Endothelial cell of umbilical vein (primary cell): ENCODE results near the gene IL6R.

Experiments used
- CTCF ChIP-seq, 2 donors: IDR thresholded peaks; 1 replicate in 1 of 2; 2 replicates in 1 of 2; pipeline ENCODE4 v1.5.1; 2011; ENCODE audit warnings: low read length in 2 of 2, mild to moderate bottlenecking in 2 of 2, moderate library complexity in 2 of 2, control low read depth in 1 of 2, inconsistent platforms in 1 of 2, low read depth in 1 of 2; ENCODE audit not compliant: insufficient read depth in 1 of 2; ENCODE audit errors: extremely low read depth in 1 of 2
- GATA2 ChIP-seq: IDR thresholded peaks from 2 replicates; pipeline ENCODE4 v1.7.0; 2011; ENCODE audit warnings: low read depth, mild to moderate bottlenecking, moderate library complexity, mixed read lengths, low read length; ENCODE audit not compliant: insufficient read length, insufficient read depth
- POLR2AphosphoS5 ChIP-seq: IDR thresholded peaks from 2 replicates; pipeline ENCODE4 v1.6.1; 2012; ENCODE audit warnings: low read depth, mild to moderate bottlenecking, control low read depth, low read length, moderate library complexity; ENCODE audit not compliant: insufficient read depth

GRCh38 chr1:154361357-154361756 is 43.8 kb upstream of the IL6R start:
- TF ChIP-seq CTCF (IDR thresholded peaks at IDR 0.05; ENCODE audit: extremely low read depth in 1 of 2, insufficient read depth in 1 of 2, low read depth in 1 of 2, low read length in 2 of 2) (no peak), GATA2 (no peak), POLR2AphosphoS5 (no peak)
